SIG-M5 treated with dmso at 0.1 percent for 504 hours (cell line): ENCODE data around the gene VSNL1.

Experiments
- DNase-seq: peaks from one replicate; lab custom pipeline; 2025; ENCODE audit not compliant: unreplicated experiment; lab: John Stamatoyannopoulos, UW

VSNL1 gene

GRCh38 chr2:17580319-17580715, 39.8 kb downstream of the VSNL1 start:
- DNase-seq = no peak

GRCh38 chr2:17581831-17582230, 41.3 kb downstream of the VSNL1 start:
- DNase-seq = no peak

- no peak for DNase-seq
Measured at GRCh38 chr2:17583166-17583565, 42.7 kb downstream of the VSNL1 start.

- no peak for DNase-seq
Measured at GRCh38 chr2:17583646-17584045, 43.1 kb downstream of the VSNL1 start.

GRCh38 chr2:17584689-17585088, 44.2 kb downstream of the VSNL1 start:
- no peak for DNase-seq

GRCh38 chr2:17587469-17587868, 47.0 kb downstream of the VSNL1 start:
- no peak for DNase-seq

- DNase-seq = no peak
Measured at GRCh38 chr2:17588031-17588430, 47.5 kb downstream of the VSNL1 start.

- no peak for DNase-seq
Measured at GRCh38 chr2:17589406-17590035, 49.0 kb downstream of the VSNL1 start.

- DNase-seq = no peak
Measured at GRCh38 chr2:17590342-17590911, 49.9 kb downstream of the VSNL1 start.

GRCh38 chr2:17591846-17592245, 51.4 kb downstream of the VSNL1 start:
- no peak for DNase-seq

- no peak for DNase-seq
Measured at GRCh38 chr2:17592731-17593409, 52.4 kb downstream of the VSNL1 start.

GRCh38 chr2:17593445-17593840, 52.9 kb downstream of the VSNL1 start:
- DNase-seq = no peak

GRCh38 chr2:17593841-17594491, 53.5 kb downstream of the VSNL1 start:
- no peak for DNase-seq

- DNase-seq = no peak
Measured at GRCh38 chr2:17594533-17595401, 54.3 kb downstream of the VSNL1 start.

- no peak for DNase-seq
Measured at GRCh38 chr2:17599617-17600016, 59.1 kb downstream of the VSNL1 start.

- DNase-seq = no peak
Measured at GRCh38 chr2:17600556-17601204, 60.2 kb downstream of the VSNL1 start.

- DNase-seq = no peak
Measured at GRCh38 chr2:17604050-17604449, 63.6 kb downstream of the VSNL1 start.

- no peak for DNase-seq
Measured at GRCh38 chr2:17605696-17606095, 65.2 kb downstream of the VSNL1 start.

- DNase-seq = no peak
Measured at GRCh38 chr2:17606851-17607250, 66.4 kb downstream of the VSNL1 start.

- no peak for DNase-seq
Measured at GRCh38 chr2:17607379-17607778, 66.9 kb downstream of the VSNL1 start.

GRCh38 chr2:17608251-17608650, 67.8 kb downstream of the VSNL1 start:
- no peak for DNase-seq
